IMR-90 (cell line): ENCODE data around the gene ATP12A. TPM values are rescaled to one million over a fixed set of nuclear protein-coding genes. Genes with fewer than 3 reads are reported as not detected.

Experiments used
- ATAC-seq: fragments of 200-7000 bp; cut with Tn5 transposase; 2 replicates; pipeline ENCODE4 v1.9.1; 2020; ENCODE audit warnings: low read depth, mild to moderate bottlenecking, moderate library complexity
- BruUV-seq: library from RNA; stranded (reverse); fragments of 400-500 nt; replicated peaks from 2 replicates; lab custom pipeline; 2021; lab: Mats Ljungman, UMichigan
- CTCF ChIA-PET: fragments of 300-600 bp; formaldehyde crosslinking; extraction: SDS; loops from one replicate; lab custom pipeline; 2021; ENCODE audit warnings: antibody characterized with exemption; lab: Yijun Ruan, JAX
- POLR2A ChIA-PET: fragments of 300-600 bp; sonication (Branson Sonifier 250); formaldehyde crosslinking; loops from one replicate; lab custom pipeline; 2022; ENCODE audit warnings: antibody characterized with exemption; ENCODE audit not compliant: unreplicated experiment; lab: Charles Lee
- DNase-seq: peaks from one replicate; pipeline ENCODE4 v3.0.0; 2013
- H2AFZ ChIP-seq: replicated peaks from 2 replicates; pipeline ENCODE3; 2013; ENCODE audit warnings: low read length, mild to moderate bottlenecking; ENCODE audit not compliant: poor library complexity
- H2AK5ac ChIP-seq: 2 replicates; pipeline ENCODE4 v1.6.1; 2013; ENCODE audit warnings: low read depth, low read length, inconsistent platforms
- H2AK9ac ChIP-seq: replicated peaks from 2 replicates; pipeline ENCODE3; 2013; ENCODE audit warnings: mild to moderate bottlenecking, low read depth, low read length, moderate library complexity; ENCODE audit not compliant: poor library complexity
- H2BK120ac ChIP-seq: 2 replicates; pipeline ENCODE4 v1.6.1; 2013; ENCODE audit warnings: low read depth, low read length, inconsistent platforms
- H2BK15ac ChIP-seq: 3 replicates; pipeline ENCODE4 v1.6.1; 2013; ENCODE audit warnings: low read depth, low read length, inconsistent platforms
- H2BK20ac ChIP-seq: 2 replicates; pipeline ENCODE4 v1.6.1; 2013; ENCODE audit warnings: low read depth, mild to moderate bottlenecking, inconsistent platforms, low read length, moderate library complexity
- H2BK5ac ChIP-seq: 2 replicates; pipeline ENCODE4 v1.6.1; 2013; ENCODE audit warnings: mild to moderate bottlenecking, low read depth, low read length, inconsistent platforms; ENCODE audit not compliant: poor library complexity, severe bottlenecking
- H3K14ac ChIP-seq: replicated peaks from 2 replicates; pipeline ENCODE4 v1.6.1; 2013; ENCODE audit warnings: low read depth, low read length, inconsistent platforms
- H3K18ac ChIP-seq: 2 replicates; pipeline ENCODE4 v1.6.1; 2013; ENCODE audit warnings: low read depth, low read length, control low read depth
- H3K23ac ChIP-seq: 2 replicates; pipeline ENCODE4 v1.6.1; 2013; ENCODE audit warnings: low read depth, low read length, inconsistent platforms
- H3K27ac ChIP-seq: 2 replicates; pipeline ENCODE4 v1.5.1; 2013; ENCODE audit warnings: mild to moderate bottlenecking, control low read depth, low read length; ENCODE audit not compliant: insufficient read depth
- H3K27me3 ChIP-seq: 2 replicates; pipeline ENCODE4 v1.6.1; 2013; ENCODE audit warnings: low read length; ENCODE audit not compliant: control insufficient read depth, insufficient read depth
- H3K36me3 ChIP-seq: 2 replicates; pipeline ENCODE4 v1.6.1; 2013; ENCODE audit warnings: low read length, mixed read lengths; ENCODE audit not compliant: control insufficient read depth, insufficient read depth
- H3K4ac ChIP-seq: 2 replicates; pipeline ENCODE4 v1.6.1; 2013; ENCODE audit warnings: low read depth, low read length, inconsistent platforms
- H3K4me1 ChIP-seq: 2 replicates; pipeline ENCODE4 v1.6.1; 2013; ENCODE audit warnings: low read length, mixed read lengths; ENCODE audit not compliant: control insufficient read depth, insufficient read depth
- H3K4me2 ChIP-seq: 2 replicates; pipeline ENCODE4 v1.6.1; 2013; ENCODE audit warnings: low read depth, mild to moderate bottlenecking, control low read depth, low read length, moderate library complexity
- H3K4me3 ChIP-seq: 2 replicates; pipeline ENCODE4 v1.5.1; 2013; ENCODE audit warnings: low read depth, mild to moderate bottlenecking, control low read depth, low read length, moderate library complexity; ENCODE audit not compliant: insufficient read depth
- H3K56ac ChIP-seq: 2 replicates; pipeline ENCODE4 v1.6.1; 2013; ENCODE audit warnings: low read length, inconsistent platforms; ENCODE audit not compliant: insufficient read depth; ENCODE audit errors: extremely low read depth
- H3K79me1 ChIP-seq, 2 experiments: 2 replicates each; pipeline ENCODE4 v1.6.1; 2013; ENCODE audit warnings: low read length in 2 of 2, inconsistent platforms in 1 of 2, low read depth in 1 of 2
- H3K9ac ChIP-seq: 2 replicates; pipeline ENCODE4 v1.6.1; 2013; ENCODE audit warnings: low read depth, low read length, control low read depth
- H3K9me1 ChIP-seq: 2 replicates; pipeline ENCODE4 v1.6.1; 2013; ENCODE audit warnings: low read length, inconsistent platforms; ENCODE audit not compliant: insufficient read depth
- H3K9me3 ChIP-seq: 2 replicates; pipeline ENCODE4 v1.6.1; 2013; ENCODE audit warnings: low read length; ENCODE audit not compliant: control insufficient read depth, insufficient read depth
- H4K20me1 ChIP-seq: 2 replicates; pipeline ENCODE4 v1.6.1; 2013; ENCODE audit warnings: low read length, inconsistent platforms; ENCODE audit not compliant: insufficient read depth
- H4K5ac ChIP-seq: 2 replicates; pipeline ENCODE4 v1.6.1; 2013; ENCODE audit warnings: mild to moderate bottlenecking, low read depth, low read length, control low read depth
- H4K8ac ChIP-seq, 2 experiments: 2 replicates each; pipeline ENCODE4 v1.6.1; 2013; ENCODE audit warnings: low read depth in 2 of 2, low read length in 2 of 2, control low read depth in 1 of 2, inconsistent platforms in 1 of 2
- H4K91ac ChIP-seq: 2 replicates; pipeline ENCODE4 v1.6.1; 2013; ENCODE audit warnings: low read depth, low read length, inconsistent platforms; ENCODE audit not compliant: insufficient read depth
- BHLHE40 ChIP-seq: fragments of 150-350 bp; IDR thresholded peaks from 2 replicates; pipeline ENCODE4 v1.6.1; 2016; ENCODE audit warnings: mild to moderate bottlenecking, low read depth, low read length
- CEBPB ChIP-seq: IDR thresholded peaks from 2 replicates; pipeline ENCODE4 v1.6.1; 2012; ENCODE audit warnings: low read depth, low read length, improper control_type of control experiment
- CHD1 ChIP-seq: IDR thresholded peaks from 2 replicates; pipeline ENCODE4 v1.6.1; 2012; ENCODE audit warnings: low read depth, low read length, improper control_type of control experiment
- FOS ChIP-seq: fragments of 150-350 bp; IDR thresholded peaks from 2 replicates; pipeline ENCODE4 v1.6.1; 2016; ENCODE audit warnings: low read depth, low read length
- MAFK ChIP-seq: IDR thresholded peaks from 2 replicates; pipeline ENCODE4 v1.6.1; 2012; ENCODE audit warnings: low read depth, low read length, improper control_type of control experiment
- MAZ ChIP-seq: IDR thresholded peaks from 2 replicates; pipeline ENCODE4 v1.6.1; 2012; ENCODE audit warnings: low read depth, mild to moderate bottlenecking, low read length, improper control_type of control experiment, moderate library complexity, borderline replicate concordance
- MXI1 ChIP-seq: IDR thresholded peaks from 2 replicates; pipeline ENCODE4 v1.6.1; 2012; ENCODE audit warnings: low read depth, mild to moderate bottlenecking, low read length, moderate library complexity, borderline replicate concordance
- NFE2L2 ChIP-seq: fragments of 150-350 bp; IDR thresholded peaks from 2 replicates; pipeline ENCODE4 v1.6.1; 2016; ENCODE audit warnings: low read depth, mild to moderate bottlenecking, low read length
- POLR2A ChIP-seq: IDR thresholded peaks from 2 replicates; pipeline ENCODE4 v1.6.1; 2012; ENCODE audit warnings: mild to moderate bottlenecking, low read depth, low read length
- RAD21 ChIP-seq: IDR thresholded peaks from 2 replicates; pipeline ENCODE4 v1.6.1; 2012; ENCODE audit warnings: low read length, improper control_type of control experiment
- RCOR1 ChIP-seq: IDR thresholded peaks from 2 replicates; pipeline ENCODE4 v1.6.1; 2012; ENCODE audit warnings: mild to moderate bottlenecking, low read length, improper control_type of control experiment; ENCODE audit not compliant: insufficient replicate concordance
- RFX5 ChIP-seq: IDR thresholded peaks from 2 replicates; pipeline ENCODE4 v1.8.0; 2012; ENCODE audit warnings: low read depth, mild to moderate bottlenecking, low read length, moderate library complexity
- SMC3 ChIP-seq: fragments of 150-350 bp; IDR thresholded peaks from 2 replicates; pipeline ENCODE4 v1.6.1; 2016; ENCODE audit warnings: low read depth, mild to moderate bottlenecking, antibody characterized with exemption, low read length, moderate library complexity
- USF2 ChIP-seq: fragments of 150-350 bp; IDR thresholded peaks from 2 replicates; pipeline ENCODE4 v1.6.1; 2017; ENCODE audit warnings: mild to moderate bottlenecking, antibody characterized with exemption, low read length, low read depth
- WGBS, 2 experiments: methylation state at CpG; one replicate each; pipeline versions ENCODE4 v1.1.5 to v1.1.7; 2013; ENCODE audit warnings: missing lambda C conversion rate in 2 of 2; ENCODE audit not compliant: insufficient read length in 1 of 2; ENCODE audit errors: extremely low coverage in 2 of 2; 5-methylcytosine and 5-hydroxymethylcytosine counted together
- dilution Hi-C: fragments of 300-500 bp; cut with HindIII; formaldehyde crosslinking; loops from one replicate; pipeline ENCODE4 v1.14.3; 2018; ENCODE audit warnings: low sequenced_read_pairs; ENCODE audit not compliant: unreplicated experiment
- in situ Hi-C: fragments of 300-500 bp; cut with MboI; formaldehyde crosslinking; loops from 3 replicates; pipeline ENCODE4 v1.14.3; 2019; ENCODE audit warnings: low sequenced_read_pairs, inconsistent platforms, mixed read lengths
- intact Hi-C: fragments of 100-400 bp; cut with micrococcal nuclease; formaldehyde crosslinking; loops from 2 replicates; pipeline ENCODE4 v1.10.0; 2022
- polyA plus RNA-seq, 3 experiments: library from polyadenylated mRNA; depleted of rRNA; stranded (reverse); fragments of >200 nt; gene quantifications; 2 replicates each; pipeline ENCODE4 v1.2.3, GENCODE V29; 2012; ENCODE audit warnings: low replicate concordance in 1 of 3
- total RNA-seq: library from RNA; depleted of rRNA; stranded (reverse); fragments of >200 nt; gene quantifications from 2 replicates; pipeline ENCODE4 v1.2.3, GENCODE V29; 2012
- TF ChIP-seq, protein P1 (sequence below): fragments of 150-350 bp; IDR thresholded peaks from 2 replicates; pipeline ENCODE4 v1.6.1; 2016; ENCODE audit warnings: low read depth, mild to moderate bottlenecking, low read length, moderate library complexity, borderline replicate concordance
- TF ChIP-seq, protein P2 (sequence below): conservative IDR thresholded peaks from 2 replicates; pipeline ENCODE4 v1.5.1; 2012; ENCODE audit warnings: mild to moderate bottlenecking, low read depth, low read length, improper control_type of control experiment

ATP12A gene
- total and polyA plus RNA-seq, 2 of the 4 experiments (the other 2 are of a cell fraction) = not detected

- Histone ChIP-seq H3K9me1 (no peaks in the 10 kb centered on the region), H4K20me1 (no peaks in the 10 kb centered on the region), H2BK120ac (no peak overlapping the region), H3K27ac (no peak overlapping the region), H3K4ac (no peak overlapping the region), H2BK5ac (no peak overlapping the region), H3K4me2 (no peak overlapping the region), H3K9ac (no peak overlapping the region), H3K27me3 (peaks cover 4% of the 10 kb centered on the region; the same call in 1 of the 2 replicates), H3K36me3 (no peaks in the 10 kb centered on the region), H3K4me3 (no peak overlapping the region), H4K91ac (no peak overlapping the region), H2BK20ac (no peak overlapping the region), H3K14ac (no peak overlapping the region), H4K5ac (no peak overlapping the region; the same call in 1 of the 2 replicates), H3K9me3 (no peaks in the 10 kb centered on the region), H2AK5ac (no peak overlapping the region), H3K79me1 (no peaks in the 10 kb centered on the region), H3K4me1 (0 out of 2 replicates have a peak, but pooled peaks cover 1% of the 10 kb centered on the region), H4K8ac (no peak overlapping the region), H2AFZ (peak overlapping the region; percentile 68), H3K23ac (no peak overlapping the region), H2AK9ac (no peak overlapping the region), H3K18ac (peak overlapping the region; percentile 46), H3K56ac (no peak overlapping the region), H2BK15ac (no peak overlapping the region)
- WGBS, 2 experiments = no CpG with 5 or more reads among the region's 2 CpGs
- TF ChIP-seq NFE2L2 (no peak), RFX5 (no peak), RAD21 (no peak), POLR2A (no peak), CEBPB (no peak), MAFK (no peak), USF2 (no peak), SMC3 (no peak), BHLHE40 (no peak), RCOR1 (no peak), CHD1 (no peak), MXI1 (no peak), FOS (no peak), MAZ (no peak)
- TF ChIP-seq, protein P1, sequence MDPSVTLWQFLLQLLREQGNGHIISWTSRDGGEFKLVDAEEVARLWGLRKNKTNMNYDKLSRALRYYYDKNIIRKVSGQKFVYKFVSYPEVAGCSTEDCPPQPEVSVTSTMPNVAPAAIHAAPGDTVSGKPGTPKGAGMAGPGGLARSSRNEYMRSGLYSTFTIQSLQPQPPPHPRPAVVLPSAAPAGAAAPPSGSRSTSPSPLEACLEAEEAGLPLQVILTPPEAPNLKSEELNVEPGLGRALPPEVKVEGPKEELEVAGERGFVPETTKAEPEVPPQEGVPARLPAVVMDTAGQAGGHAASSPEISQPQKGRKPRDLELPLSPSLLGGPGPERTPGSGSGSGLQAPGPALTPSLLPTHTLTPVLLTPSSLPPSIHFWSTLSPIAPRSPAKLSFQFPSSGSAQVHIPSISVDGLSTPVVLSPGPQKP = no peak
- TF ChIP-seq, protein P2, sequence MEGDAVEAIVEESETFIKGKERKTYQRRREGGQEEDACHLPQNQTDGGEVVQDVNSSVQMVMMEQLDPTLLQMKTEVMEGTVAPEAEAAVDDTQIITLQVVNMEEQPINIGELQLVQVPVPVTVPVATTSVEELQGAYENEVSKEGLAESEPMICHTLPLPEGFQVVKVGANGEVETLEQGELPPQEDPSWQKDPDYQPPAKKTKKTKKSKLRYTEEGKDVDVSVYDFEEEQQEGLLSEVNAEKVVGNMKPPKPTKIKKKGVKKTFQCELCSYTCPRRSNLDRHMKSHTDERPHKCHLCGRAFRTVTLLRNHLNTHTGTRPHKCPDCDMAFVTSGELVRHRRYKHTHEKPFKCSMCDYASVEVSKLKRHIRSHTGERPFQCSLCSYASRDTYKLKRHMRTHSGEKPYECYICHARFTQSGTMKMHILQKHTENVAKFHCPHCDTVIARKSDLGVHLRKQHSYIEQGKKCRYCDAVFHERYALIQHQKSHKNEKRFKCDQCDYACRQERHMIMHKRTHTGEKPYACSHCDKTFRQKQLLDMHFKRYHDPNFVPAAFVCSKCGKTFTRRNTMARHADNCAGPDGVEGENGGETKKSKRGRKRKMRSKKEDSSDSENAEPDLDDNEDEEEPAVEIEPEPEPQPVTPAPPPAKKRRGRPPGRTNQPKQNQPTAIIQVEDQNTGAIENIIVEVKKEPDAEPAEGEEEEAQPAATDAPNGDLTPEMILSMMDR = no peak
- ChIA-PET CTCF (no interaction called here), POLR2A (no interaction called here)
- BruUV-seq = no TSS peak
- DNase-seq (no peak), ATAC-seq (no peak)
- in situ Hi-C loops = no loop called here
- dilution Hi-C loops = no loop called here
- intact Hi-C loops = no loop called here
Measured at GRCh38 chr13:24649688-24650043, 30.5 kb upstream of the ATP12A start.
